ENCODE results near the gene FUZ.

Gene FUZ

DNA sequence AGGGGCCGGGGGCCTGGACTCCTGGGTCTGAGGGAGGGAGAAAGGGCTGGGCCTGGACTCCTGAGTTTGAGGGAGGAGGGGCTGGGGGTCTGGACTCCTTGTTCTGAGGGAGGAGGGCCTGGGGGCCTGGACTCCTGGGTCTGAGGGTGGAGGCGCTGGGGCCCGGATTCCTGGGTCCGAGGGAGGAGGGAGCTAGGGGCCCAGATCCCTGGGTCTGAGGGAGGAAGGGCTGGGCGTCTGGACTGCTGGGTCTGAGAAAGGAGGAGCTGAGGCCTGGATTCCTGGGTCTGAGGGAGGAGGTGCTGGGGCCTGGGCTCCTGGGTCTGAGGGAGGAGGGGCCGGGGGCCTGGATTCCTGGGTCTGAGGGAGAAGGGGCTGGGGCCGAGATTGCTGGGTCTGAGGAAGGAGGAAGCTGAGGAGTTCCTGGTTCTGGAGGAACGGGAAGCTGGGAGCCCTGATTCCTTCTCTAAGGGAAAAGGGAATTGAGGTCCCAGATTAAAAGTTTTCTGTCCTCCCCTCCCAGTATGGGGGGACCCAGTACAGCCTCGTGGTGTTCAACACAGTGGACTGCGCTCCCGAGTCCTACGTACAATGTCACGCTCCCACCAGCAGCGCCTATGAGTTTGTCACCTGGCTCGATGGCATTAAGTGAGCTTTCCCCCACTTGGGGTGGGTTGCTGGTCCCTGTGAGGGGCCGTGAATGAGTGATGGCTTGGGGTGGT, 5.7 kb upstream of the FUZ start:
- H3K27me3 ChIP-seq: no peaks in the 10 kb centered on the region
- peak overlapping the region; percentile 80 to 96 (median 93) for H3K4me3 ChIP-seq
- H4K20me1 ChIP-seq: peaks cover 11 to 40% (median 20%) of the 10 kb centered on the region in 11 experiments; a peak in 18 of 22 replicates
- H3K4me1 ChIP-seq: peaks cover 22 to 32% (median 25%) of the 10 kb centered on the region in 10 experiments
- H3K4me2 ChIP-seq: peak overlapping the region; percentile 87 to 98 (median 97)
- TF ChIP-seq Cebpa-rat (IDR thresholded peaks at IDR 0.05): no peak
- peaks cover 21 to 40% (median 32%) of the 10 kb centered on the region in 11 experiments for H3K36me3 ChIP-seq
- no peaks in the 10 kb centered on the region for H3K9me3 ChIP-seq (replicated peaks in 1 of 11)
- peak overlapping the region; percentile 75 to 97 (median 91) for H3K9ac ChIP-seq
- H3K27ac ChIP-seq: peak overlapping the region; percentile 70 to 98 (median 85)

DNA sequence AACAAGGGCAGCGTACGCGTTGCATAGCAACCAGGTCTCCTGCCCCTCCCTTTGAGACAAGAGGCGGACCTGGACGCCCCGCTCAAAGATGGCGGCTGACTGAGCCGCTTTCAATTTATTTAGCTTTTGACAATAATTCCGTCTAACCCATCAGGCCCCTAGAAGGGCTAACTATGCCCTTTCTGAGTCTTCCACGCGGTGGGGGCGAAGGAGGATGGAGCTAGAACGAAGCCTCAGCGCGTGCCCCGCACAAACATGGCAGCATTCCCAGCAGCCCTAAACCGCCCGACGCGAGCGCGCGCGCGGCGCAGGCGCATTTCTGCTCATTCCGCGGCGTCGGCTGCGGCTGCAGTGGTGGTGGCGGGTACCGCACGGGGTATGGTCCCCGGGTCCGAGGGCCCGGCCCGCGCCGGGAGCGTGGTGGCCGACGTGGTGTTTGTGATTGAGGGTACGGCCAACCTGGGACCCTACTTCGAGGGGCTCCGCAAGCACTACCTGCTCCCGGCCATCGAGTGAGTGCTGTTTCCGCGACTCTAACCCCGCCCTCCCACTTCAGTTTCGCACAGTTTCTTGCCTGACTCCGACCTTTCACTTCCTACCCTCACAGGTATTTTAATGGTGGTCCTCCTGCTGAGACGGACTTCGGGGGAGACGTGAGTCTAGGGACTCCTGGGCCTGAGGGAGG, 5.0 kb upstream of the FUZ start, which contains the start of gene MED25:
TSS of gene MED25 (plus strand) at position 326 of the 685 bp plus-strand sequence. CDS start at position 379, 53 bp downstream.
- H3K9ac ChIP-seq: peak within 1 kb of the TSS; percentile 75 to 97 (median 91)
- no peaks in the 10 kb centered on the region for H3K27me3 ChIP-seq
- H3K4me1 ChIP-seq: peaks cover 23 to 32% (median 25%) of the 10 kb centered on the region in 10 experiments
- peak within 1 kb of the TSS; percentile 87 to 98 (median 97) for H3K4me2 ChIP-seq
- peaks cover 4 to 33% (median 13%) of the 10 kb centered on the region in 11 experiments; a peak in 17 of 22 replicates for H4K20me1 ChIP-seq
- peak within 1 kb of the TSS; percentile 70 to 98 (median 85) for H3K27ac ChIP-seq
- no peak for TF ChIP-seq Cebpa-rat (IDR thresholded peaks at IDR 0.05)
- peaks cover 14 to 33% (median 25%) of the 10 kb centered on the region in 11 experiments for H3K36me3 ChIP-seq
- H3K4me3 ChIP-seq: peak within 1 kb of the TSS; percentile 80 to 96 (median 93)
- H3K9me3 ChIP-seq (replicated peaks in 1 of 11): no peaks in the 10 kb centered on the region

DNA sequence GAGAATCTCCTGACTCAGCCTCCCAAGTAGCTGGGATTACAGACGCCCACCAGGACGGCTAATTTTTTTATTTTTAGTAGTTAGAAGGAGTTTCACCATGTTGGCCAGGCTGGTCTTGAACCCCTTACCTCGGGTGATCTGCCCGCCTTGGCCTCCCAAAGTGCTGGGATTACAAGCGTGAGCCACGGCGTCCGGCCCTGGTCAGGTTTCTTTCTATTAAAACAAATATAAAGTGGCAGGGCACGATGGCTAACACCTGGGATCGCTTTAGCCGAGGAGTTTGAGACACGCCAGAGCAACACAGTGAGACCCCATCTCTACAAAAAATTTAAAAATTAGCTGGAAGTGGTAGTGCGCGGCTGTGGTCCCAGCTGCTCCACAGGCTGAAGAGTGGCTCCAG, 3.5 kb upstream of the FUZ start:
- Histone ChIP-seq H4K20me1 (peaks cover 0 to 26% (median 7%) of the 10 kb centered on the region in 11 experiments; a peak in 11 of 22 replicates), H3K36me3 (peaks cover 7 to 20% (median 15%) of the 10 kb centered on the region in 11 experiments; a peak in 21 of 22 replicates), H3K9ac (peak overlapping the region in 6 of 11 experiments; percentile 85 to 97 (median 94); a peak in 8 of 22 replicates), H3K4me3 (peak overlapping the region in 2 of 10 experiments; percentile 80 to 95; a peak in 3 of 20 replicates), H3K9me3 (replicated peaks in 1 of 11) (no peaks in the 10 kb centered on the region), H3K4me2 (peak overlapping the region in 10 of 11 experiments; percentile 47 to 98 (median 96); a peak in 15 of 22 replicates), H3K27me3 (no peaks in the 10 kb centered on the region), H3K4me1 (peaks cover 31 to 44% (median 35%) of the 10 kb centered on the region in 10 experiments), H3K27ac (peak overlapping the region in 5 of 11 experiments; percentile 80 to 98 (median 94); a peak in 8 of 22 replicates)
- no peak for TF ChIP-seq Cebpa-rat (IDR thresholded peaks at IDR 0.05)

DNA sequence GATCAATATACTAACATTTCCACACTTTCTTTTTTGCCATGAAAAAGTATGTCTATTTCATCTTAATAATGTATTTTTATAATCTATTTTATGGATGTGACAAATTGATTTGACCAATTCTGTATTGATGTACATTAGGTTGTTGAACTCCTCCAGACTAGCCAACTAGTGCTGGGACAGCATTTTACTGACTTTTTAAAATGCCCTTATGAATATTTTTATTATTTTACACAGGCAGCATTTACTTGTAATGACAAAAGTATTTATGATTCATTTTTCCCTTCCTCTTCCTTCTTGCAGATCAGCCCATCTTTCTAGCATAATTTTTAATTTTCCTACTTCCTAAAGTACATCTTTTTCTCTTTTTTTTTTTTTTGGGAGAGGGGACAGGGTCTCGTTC, 918 bp upstream of the FUZ start:
- peaks cover 25 to 35% (median 30%) of the 10 kb centered on the region in 10 experiments for H3K4me1 ChIP-seq
- no peaks in the 10 kb centered on the region for H3K27me3 ChIP-seq
- no peaks in the 10 kb centered on the region for H3K9me3 ChIP-seq (replicated peaks in 1 of 11)
- peak overlapping the region in 6 of 11 experiments; percentile 75 to 96 (median 83); a peak in 7 of 22 replicates for H3K9ac ChIP-seq
- peaks cover 0 to 6% (median 0%) of the 10 kb centered on the region in 11 experiments; a peak in 4 of 22 replicates for H4K20me1 ChIP-seq
- peak overlapping the region in 10 of 11 experiments; percentile 48 to 99 (median 85); a peak in 12 of 22 replicates for H3K27ac ChIP-seq
- no peak for TF ChIP-seq Cebpa-rat (IDR thresholded peaks at IDR 0.05)
- peak overlapping the region in 6 of 10 experiments; percentile 57 to 71 (median 66); a peak in 9 of 20 replicates for H3K4me3 ChIP-seq
- no peaks in the 10 kb centered on the region; a peak in 1 of 22 replicates for H3K36me3 ChIP-seq
- H3K4me2 ChIP-seq: peak overlapping the region in 9 of 11 experiments; percentile 10 to 89 (median 83); a peak in 14 of 22 replicates

DNA sequence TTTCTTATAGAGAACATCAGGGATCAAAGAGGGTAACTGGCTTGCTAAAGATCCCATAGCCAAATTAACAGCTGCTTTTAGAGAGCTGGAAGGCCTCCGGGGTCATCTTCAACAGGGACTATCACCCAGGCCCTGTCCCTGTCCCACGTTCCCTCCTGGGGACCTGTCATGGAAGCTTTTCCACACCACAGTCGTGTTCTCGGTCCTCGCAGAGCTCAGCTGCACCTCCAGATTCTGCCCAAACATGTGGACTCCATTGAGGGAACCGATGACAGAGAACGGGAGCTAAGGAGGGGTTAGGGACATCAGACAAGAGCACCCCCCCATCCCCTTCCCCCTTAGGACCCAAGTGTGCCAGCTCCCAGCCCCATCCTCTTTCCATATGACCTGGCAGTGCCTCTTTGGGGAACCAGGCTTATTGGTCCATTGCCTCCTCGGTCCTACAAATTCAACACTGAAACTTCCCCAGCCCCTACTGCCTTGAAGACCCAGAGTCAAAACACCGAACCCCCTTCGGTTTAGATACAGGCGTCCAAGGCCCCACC, 568 bp downstream of the FUZ start:
- Histone ChIP-seq H3K36me3 (peaks cover 0 to 8% (median 0%) of the 10 kb centered on the region in 11 experiments; a peak in 2 of 22 replicates), H3K4me3 (peak overlapping the region; percentile 57 to 77 (median 66))

DNA sequence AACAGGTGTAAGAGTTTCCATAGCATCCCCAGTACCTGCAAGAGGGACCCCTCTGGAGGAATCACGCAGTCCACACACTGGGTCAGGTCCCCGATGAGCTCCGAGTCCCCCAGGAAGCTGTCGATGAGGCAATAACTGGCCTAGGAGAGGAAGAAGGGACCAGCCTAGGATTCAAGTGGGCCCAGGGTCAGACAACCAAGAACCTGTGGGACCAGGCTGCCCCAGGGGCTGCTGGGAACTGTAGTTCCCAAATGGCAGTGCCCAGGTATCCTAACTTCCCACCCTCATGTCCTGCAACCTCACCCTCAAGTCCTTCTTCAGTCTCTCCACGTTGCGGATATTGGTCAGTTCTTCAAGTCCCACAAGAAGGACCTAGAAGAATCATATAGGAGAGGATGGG, 1.8 kb downstream of the FUZ start:
- H3K27ac ChIP-seq: no peak overlapping the region
- no peak for TF ChIP-seq Cebpa-rat (IDR thresholded peaks at IDR 0.05)
- no peak overlapping the region for H3K9ac ChIP-seq
- no peak overlapping the region for H3K4me3 ChIP-seq
- no peak overlapping the region for H3K4me2 ChIP-seq
- peaks cover 0 to 12% (median 4%) of the 10 kb centered on the region in 11 experiments; a peak in 9 of 22 replicates for H3K36me3 ChIP-seq
- H3K27me3 ChIP-seq: no peaks in the 10 kb centered on the region
- H3K4me1 ChIP-seq: peaks cover 33 to 45% (median 39%) of the 10 kb centered on the region in 10 experiments
- peaks cover 0 to 13% (median 0%) of the 10 kb centered on the region in 11 experiments; a peak in 2 of 22 replicates for H4K20me1 ChIP-seq
- H3K9me3 ChIP-seq (replicated peaks in 1 of 11): no peaks in the 10 kb centered on the region

More for the DNA sequence above, 568 bp downstream of the FUZ start:
- no peaks in the 10 kb centered on the region for H3K27me3 ChIP-seq
- peaks cover 0 to 7% (median 0%) of the 10 kb centered on the region in 11 experiments; a peak in 2 of 22 replicates for H4K20me1 ChIP-seq
- H3K27ac ChIP-seq: peak overlapping the region; percentile 79 to 99 (median 85)
- peaks cover 34 to 47% (median 41%) of the 10 kb centered on the region in 10 experiments for H3K4me1 ChIP-seq
- peak overlapping the region; percentile 75 to 96 (median 80) for H3K9ac ChIP-seq
- peak overlapping the region; percentile 76 to 93 (median 88) for H3K4me2 ChIP-seq
- H3K9me3 ChIP-seq (replicated peaks in 1 of 11): no peaks in the 10 kb centered on the region
- no peak for TF ChIP-seq Cebpa-rat (IDR thresholded peaks at IDR 0.05)

DNA sequence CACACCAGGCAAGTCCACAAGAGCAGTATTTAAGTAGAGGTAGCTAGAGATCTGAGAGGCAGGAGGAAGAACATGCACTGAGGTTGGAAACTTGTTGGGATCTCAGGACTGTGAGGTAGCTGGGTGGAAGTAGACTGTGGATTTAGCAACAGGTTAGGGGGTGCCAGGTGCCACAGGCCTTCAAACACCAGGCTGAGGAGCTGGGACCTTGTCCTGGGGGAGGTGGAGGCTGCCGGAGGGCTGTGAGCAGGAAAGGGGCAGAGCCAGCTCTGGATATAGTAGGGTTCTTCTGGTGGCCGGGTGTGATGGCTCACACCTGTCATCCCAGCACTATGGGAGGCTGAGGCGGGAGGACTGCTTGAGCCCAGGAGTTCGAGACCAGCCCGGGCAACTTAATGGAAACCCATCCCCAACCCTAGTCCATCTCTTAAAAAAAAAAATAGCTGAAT, 3.1 kb downstream of the FUZ start:
- Histone ChIP-seq H3K4me2 (0 out of 22 replicates have a peak overlapping the region, but pooled peaks of 1 of the 11 experiments have one; percentile 79), H3K36me3 (peaks cover 11 to 24% (median 16%) of the 10 kb centered on the region in 11 experiments; a peak in 21 of 22 replicates), H3K9ac (0 out of 22 replicates have a peak overlapping the region, but pooled peaks of 1 of the 11 experiments have one; percentile 19), H3K27ac (no peak overlapping the region), H3K4me3 (no peak overlapping the region), H3K4me1 (peaks cover 33 to 45% (median 39%) of the 10 kb centered on the region in 10 experiments), H4K20me1 (peaks cover 0 to 13% (median 0%) of the 10 kb centered on the region in 11 experiments; a peak in 2 of 22 replicates), H3K27me3 (no peaks in the 10 kb centered on the region), H3K9me3 (replicated peaks in 1 of 11) (no peaks in the 10 kb centered on the region)
- TF ChIP-seq Cebpa-rat (IDR thresholded peaks at IDR 0.05): no peak

Data from BLaER1 treated with 17β-estradiol and CSF1 and Interleukin-3, amounts not matched to agents 10 nM and 100 nM (cell line).